CD4-positive, alpha-beta T cell treated with Interferon alpha-2 for 1 hour (primary cell): ENCODE results near the gene NHS.

ENCODE experiments used
- DNase-seq, 2 donors: peaks; one replicate each; pipeline ENCODE4 v3.0.0-alpha.2; 2020 to 2022

The NHS gene

DNA sequence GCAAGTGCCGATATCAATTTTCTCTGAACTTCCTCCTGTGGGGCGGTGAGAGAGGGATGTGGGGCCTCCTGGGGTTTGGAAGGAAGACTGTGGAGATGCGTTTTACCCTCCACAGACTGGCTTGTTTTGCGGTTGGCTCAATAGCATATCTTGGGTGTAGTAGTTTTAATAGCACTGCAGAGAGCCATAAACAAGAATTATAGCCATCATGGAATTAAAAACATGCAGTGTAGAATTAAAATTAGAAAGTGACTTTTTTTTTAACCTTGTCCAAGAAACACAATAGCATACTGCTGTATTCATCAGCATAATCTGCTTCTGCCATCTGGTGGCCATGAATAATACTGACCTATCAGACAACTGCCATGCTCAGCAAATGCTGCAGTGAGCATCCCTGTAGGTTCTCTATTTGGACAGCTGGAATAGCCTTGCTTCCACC is 315.0 kb downstream of the NHS start:
- DNase-seq: peak; percentile 5 to 48

GRCh38 chrX:17692709-17693346 is 317.8 kb downstream of the NHS start:
- DNase-seq: no peak

DNA sequence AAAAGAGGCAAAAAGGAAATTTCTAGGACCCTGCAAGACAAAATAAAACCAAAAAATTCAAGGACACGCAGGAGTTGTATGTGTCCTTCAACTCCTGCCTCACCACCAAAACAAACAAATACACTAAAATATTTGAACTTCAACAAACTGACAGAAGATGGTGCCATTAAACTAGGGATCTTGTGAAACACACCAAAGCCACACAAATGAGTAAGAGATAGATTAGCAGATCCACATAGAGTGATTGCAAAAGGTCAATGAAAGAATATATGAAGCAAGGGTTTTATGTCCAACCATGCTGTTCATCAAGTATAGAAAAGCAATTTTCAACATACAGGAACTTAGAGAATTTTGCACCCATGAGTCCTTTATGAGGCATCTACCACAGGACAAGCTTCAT is 322.2 kb downstream of the NHS start:
- DNase-seq: peak in 1 of 2 donors; percentile 4

DNA sequence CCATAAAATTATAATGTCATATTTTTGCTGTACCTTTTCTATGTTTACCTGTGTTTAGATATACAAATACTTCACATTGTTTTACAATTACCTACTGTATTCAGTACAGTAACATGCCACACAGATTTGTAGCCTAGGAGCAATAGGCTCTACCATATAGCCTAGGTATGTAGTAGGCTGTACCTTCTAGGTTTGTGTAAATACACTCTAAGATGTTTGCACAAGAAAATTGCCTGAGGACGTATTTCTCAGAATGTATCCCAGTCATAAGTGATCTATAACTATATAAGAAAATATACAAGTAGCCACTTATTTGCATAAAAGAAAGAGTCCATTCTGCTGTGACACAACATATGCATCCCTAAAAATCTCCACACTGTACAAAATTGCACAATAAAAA is 326.0 kb downstream of the NHS start:
- DNase-seq: no peak

DNA sequence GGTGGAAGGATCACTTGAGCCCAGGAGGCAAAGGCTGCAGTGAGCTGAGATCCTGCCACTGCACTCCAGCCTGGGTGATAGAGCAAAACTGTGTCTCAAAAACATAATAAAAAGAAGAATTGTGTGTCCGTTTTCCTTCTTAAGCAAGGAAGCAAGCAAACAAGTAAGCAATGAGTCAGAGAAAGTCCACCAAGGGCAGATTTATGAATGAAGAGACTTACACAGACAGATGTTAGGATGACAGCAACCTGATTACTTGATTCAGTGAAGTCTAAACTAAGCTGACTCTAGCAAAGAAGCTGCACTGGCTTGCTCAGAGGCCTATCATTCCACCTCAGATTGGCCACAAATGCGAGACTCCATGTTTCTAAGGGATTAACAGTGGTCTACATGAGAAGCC is 328.2 kb downstream of the NHS start:
- no peak for DNase-seq

DNA sequence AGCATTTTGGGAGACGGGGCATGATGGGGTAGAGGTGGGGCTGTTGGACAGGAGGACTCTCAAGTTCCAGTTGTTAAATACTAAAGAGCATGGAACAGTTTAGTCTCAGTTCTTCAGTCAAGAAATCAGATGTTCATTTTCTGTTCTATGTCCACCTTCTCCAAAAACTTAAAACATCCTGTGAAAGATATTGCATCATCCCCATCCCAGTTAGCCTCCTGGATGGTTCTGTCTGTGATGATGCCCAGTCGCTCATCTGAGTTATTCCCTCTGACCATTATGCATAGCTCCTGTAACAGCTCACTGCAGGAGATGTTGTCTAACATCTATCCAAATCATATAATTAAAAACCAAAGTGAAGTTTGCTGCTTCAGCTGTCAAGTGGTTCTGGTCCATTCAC is 330.2 kb downstream of the NHS start:
- no peak for DNase-seq

DNA sequence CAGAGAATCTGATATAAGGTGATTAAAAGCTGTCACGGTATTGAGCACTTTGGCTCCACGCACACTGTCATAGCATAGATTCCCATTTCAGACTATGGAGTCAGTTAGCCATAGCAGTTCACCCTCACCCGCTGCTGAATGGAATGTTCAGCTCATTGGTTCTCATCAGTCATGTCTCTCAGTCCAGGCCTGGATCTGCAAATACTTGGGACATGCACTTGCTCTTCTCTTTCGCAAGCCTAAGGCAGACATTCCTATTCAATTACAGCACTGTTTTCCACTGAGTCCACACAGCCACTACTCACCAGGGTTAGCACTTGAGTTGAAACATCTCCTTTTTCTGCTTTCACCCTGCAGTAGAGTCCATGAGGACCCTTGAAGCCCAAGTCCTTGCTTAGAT is 331.7 kb downstream of the NHS start:
- no peak for DNase-seq

GRCh38 chrX:17707731-17708130 is 332.7 kb downstream of the NHS start:
- no peak for DNase-seq

DNA sequence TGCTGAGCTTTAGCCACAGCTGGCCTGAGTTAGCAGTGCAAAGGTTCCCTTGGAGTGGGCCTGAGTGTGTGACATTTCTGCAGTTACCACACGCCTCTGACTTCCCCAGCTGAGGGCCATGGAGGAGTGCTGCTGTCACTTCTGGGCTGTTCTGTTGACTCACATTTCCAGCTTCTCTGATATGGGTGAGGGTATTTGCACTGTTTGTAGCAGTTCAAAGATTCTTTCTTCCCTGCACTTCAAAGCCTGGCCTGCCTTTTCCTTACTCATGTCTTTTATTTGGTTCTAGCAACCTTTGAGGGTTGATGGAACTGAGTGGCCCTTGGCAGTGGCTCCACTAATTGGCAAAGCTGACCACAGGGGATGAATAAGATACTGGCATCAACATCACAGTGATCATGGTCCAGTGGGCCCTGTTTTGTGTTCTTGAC is 335.9 kb downstream of the NHS start:
- no peak for DNase-seq

DNA sequence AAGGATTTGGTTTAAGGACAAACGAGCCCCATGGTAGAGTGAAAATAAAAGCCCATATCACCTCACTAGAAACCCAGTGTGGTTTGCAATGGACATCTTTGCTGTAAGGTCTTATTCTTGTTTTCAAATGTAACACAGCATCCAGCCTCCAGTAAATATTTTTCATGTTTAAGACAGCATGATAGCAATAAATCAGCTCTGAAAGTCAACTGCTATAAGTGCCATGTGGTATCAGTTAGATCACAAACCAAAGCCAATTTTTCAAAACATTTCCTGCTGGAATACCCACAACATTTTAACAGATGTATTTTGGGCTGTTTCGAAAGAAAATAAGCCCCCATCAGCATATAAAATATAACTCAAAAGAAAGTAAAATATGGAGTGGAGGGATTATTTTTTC is 338.3 kb downstream of the NHS start:
- no peak for DNase-seq

DNA sequence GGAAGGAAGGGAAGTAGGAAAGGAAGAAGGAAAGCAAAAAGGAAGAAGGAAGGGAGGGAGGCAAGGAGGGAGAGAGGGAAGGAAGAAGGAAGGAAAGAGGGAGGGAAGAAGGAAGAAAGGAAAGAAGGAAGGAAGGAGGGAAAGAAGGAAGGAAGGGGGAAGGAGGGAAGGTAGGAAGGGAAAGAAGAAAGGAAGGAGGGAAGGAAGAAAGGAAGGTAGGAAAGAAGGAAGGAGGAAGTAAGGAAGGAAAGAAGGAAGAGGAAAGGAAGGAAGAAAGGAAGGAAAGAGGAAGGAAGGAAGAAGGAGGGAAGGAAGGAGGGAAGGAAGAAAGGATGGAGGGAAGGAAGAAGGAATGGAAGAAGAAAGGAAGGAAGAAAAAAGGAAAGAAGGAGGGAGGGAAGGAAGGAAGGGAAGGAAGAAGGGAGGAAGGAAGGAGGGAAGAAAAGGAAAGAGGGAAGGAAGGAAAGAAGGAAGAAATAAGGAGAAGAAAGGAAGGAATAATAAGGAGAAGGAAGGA is 343.7 kb downstream of the NHS start:
- no peak for DNase-seq

GRCh38 chrX:17719711-17720110 is 344.7 kb downstream of the NHS start:
- DNase-seq: no peak

DNA sequence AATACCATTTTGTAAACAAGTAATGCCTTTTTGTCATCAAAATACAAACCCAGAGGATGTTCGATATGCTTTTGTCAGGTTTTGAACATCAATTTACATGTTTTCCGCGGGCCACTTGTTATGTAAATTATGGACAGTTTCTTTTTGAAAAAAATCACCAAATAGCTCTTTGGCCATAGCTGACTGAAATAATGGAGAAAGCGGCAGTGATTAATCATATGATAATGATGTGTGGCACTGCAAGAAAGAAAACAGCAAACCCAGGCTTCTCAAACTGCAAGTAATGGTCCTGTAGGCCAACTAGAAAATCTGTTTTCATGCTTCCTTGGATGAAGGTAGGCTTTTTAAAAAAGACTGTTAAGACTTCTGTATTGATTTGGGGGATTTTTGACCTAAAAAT is 346.7 kb downstream of the NHS start:
- no peak for DNase-seq

- no peak for DNase-seq
These were observed 350.2 kb downstream of the NHS start for GRCh38 chrX:17725181-17725580.

GRCh38 chrX:17732138-17732783 is 357.3 kb downstream of the NHS start:
- no peak for DNase-seq

- DNase-seq: no peak
These were observed 360.4 kb downstream of the NHS start for GRCh38 chrX:17735406-17735805.

GRCh38 chrX:17736478-17736855 is 361.5 kb downstream of the NHS start:
- DNase-seq: no peak

DNA sequence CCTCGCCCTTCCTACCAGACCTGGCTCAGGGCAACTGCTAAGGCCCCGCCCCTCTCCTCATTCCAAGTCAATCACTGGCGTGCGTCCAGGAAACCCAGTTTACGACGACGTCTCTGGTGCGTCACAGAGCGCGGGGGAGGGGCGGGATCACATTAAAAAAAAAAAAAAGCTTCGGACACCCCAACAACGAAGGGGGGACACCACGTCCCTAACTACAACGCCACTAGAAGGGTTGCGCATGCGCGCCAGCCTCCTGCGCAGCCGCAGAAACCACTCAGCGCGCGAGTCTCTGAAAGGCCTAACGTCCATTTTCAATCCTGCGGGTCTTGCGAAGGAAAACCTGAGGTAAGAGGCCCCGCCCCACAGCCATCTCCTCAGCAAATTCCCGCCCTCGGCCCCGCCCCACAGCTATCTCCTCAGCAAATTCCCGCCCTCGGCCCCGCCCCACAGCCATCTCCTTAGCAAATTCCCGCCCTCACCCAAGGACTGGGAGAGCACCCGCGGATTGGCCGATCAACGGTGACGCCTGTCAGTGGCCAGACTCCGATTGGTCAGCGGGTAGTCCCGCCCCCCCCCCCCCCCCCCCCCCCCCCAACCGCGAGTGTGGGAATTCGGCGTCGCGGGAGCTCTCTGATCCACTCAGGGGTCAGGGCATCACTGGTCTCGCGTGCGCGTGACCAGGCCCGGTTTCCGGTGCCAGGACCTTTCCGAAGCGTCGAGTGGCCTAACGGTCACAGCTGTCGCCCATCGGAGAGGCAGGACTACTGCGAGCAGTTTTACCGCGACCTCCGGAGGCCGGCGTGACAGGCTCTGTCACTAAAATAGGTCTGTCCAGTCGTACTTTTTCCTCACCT is 362.1 kb downstream of the NHS start, which contains the start of gene SCML1:
SCML1 (plus strand) TSS at position 638 of the 854 bp plus-strand sequence. CDS start 6,694 bp downstream, outside the sequence.
- peak; percentile 86 to 93 for DNase-seq

DNA sequence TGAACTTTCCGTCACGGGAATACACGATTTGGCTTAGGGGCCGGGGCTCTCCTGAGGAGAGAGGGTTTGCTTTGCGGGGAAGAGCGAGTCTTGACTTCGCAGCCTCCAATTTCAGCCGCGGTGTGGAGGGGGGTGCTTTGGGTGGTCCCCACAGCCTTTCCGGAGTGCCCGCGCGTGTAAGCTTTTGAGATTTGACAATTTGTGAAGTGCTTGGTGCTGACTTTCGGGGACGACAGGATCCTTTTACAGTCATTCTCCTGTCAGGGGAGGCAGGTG is 362.6 kb downstream of the NHS start:
- DNase-seq: no peak

DNA sequence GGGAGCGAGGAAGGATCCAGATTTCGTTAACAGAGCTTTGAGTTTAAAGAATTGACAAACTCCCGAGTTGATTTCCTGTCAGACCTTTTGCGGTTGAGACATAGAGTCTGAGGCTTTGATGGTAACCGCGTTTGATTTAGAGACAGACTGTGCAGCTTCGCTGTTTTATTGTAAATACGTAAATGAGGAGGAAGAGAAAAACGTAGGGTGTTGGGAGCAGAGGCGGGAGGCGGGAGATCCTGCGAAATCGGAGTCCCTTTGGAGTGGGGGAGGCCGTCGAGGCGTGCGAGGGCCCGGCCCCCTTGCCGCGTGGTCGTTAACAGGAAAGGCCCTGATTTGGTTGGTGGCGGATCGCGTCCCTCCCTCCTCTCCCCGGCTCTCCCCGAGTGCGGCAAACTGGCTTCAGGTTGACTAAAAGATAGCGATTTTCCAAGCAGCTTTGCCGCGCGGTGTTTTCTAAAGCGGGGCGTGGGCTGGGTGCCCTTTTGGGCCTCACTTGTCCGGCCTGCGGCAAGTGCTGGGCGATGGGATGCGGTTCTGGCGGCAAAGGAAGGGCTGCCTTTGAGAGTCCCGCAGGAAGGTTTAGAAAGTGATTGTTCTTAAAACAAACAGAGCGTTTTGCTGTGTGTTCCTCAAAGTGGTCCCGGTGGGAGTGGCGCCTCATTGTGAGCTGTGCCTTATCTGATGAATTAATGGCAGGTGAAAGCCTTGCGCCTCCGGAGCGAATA is 363.1 kb downstream of the NHS start:
- peak; percentile 51 to 74 for DNase-seq

- DNase-seq: peak in 1 of 2 donors; percentile 7
These were observed 363.9 kb downstream of the NHS start for GRCh38 chrX:17738737-17739535.
